ENCODE data around the gene F2RL2. TPM values are rescaled to one million over a fixed set of nuclear protein-coding genes. Genes with fewer than 3 reads are reported as not detected.

F2RL2 gene
- total RNA-seq, 1 donor = 0.27 TPM

GRCh38 chr5:76591366-76591765 is 31.8 kb downstream of the F2RL2 start:
- no peak for DNase-seq (ENCODE audit: low read depth in 2 of 3, low spot score in 2 of 3)

- DNase-seq (ENCODE audit: low read depth in 2 of 3, low spot score in 2 of 3) = no peak
Measured at GRCh38 chr5:76590027-76590426, 33.2 kb downstream of the F2RL2 start.

DNA sequence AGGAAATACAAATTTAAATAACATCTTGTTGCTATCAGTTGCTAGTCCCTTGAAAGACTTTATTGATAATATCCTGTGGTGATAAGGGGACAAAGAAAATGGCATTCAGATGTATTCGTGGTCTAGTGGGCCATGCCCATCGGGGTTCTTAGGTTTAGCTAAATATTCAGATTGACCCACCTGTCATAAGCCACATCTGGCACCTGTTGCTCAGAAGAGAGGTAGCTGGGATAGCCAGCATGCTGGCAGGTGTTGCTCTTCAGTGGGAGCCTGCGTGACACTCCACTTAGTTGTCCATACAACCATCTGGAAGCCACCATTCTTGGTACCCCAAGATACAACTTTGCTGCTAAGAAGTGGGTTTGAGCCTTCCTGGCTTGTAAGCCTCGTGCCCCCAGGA is 36.7 kb downstream of the F2RL2 start:
- no peak for DNase-seq (ENCODE audit: low read depth in 2 of 3, low spot score in 2 of 3)

DNA sequence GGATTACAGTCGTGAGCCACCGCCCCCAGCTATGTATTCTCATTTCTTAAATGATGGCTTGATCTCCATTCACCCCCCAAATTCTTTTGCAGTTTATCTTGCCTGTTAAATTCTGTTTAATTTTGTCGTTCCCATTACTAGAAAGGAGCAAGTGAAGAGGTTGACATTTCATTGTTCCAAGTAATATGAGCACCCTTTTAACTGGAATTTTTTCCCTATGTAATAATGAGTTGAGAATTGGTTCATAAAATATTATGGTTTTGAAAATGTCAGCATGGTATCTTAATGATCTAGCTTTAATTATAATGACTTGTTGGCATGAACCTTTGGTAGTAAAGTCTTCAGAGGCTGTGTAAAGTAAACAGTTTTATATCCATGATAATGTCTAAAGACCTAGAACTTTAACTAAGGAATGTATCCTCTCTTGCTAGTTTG is 37.4 kb downstream of the F2RL2 start:
- no peak for DNase-seq (ENCODE audit: low read depth in 2 of 3, low spot score in 2 of 3)

DNA sequence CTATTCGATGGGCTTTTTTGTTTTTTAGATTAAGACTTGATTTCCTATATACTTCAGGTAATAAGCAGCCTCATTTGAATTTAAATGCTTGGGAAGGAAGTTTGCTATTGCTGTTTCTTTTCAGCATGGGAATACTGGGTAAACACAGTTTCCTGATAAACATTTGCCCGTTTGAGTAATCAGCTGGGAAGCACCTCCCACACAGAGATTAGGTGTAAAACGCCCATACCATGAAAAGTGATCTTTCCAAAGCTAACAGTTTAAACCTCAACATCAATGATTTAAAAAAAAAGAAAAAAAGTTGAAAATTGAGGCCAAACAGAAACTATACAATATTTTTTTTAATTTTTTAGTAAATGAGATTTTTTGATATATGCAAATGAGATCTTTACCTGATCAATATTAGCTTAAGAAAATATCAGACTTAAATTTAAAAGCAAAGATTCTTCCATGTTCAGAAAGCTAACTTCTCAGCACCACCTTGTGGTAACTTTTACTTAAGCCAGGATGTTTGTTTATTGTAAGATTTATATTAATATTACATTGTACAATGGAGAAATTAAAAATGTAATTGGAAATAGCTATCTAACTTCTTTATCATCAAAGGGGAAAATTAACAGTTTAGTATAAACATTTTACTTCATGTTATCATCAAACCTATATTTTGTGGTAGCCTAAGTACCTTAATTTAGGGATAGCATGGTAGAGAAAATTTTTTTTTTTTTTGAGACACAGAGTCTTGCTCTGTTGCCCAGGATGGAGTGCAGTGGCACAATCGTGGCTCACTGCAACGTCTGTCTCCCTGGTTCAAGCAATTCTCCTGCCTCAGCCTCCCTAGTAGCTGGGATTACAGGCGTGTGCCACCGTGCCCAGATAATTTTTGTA is 39.8 kb downstream of the F2RL2 start:
- DNase-seq (ENCODE audit: low read depth in 2 of 3, low spot score in 2 of 3) = peak in 2 of 3 donors; percentile 31 to 62

GRCh38 chr5:76582230-76583162 is 40.7 kb downstream of the F2RL2 start:
- DNase-seq (ENCODE audit: low read depth in 2 of 3, low spot score in 2 of 3) = peak in 2 of 3 donors; percentile 60 to 69

DNA sequence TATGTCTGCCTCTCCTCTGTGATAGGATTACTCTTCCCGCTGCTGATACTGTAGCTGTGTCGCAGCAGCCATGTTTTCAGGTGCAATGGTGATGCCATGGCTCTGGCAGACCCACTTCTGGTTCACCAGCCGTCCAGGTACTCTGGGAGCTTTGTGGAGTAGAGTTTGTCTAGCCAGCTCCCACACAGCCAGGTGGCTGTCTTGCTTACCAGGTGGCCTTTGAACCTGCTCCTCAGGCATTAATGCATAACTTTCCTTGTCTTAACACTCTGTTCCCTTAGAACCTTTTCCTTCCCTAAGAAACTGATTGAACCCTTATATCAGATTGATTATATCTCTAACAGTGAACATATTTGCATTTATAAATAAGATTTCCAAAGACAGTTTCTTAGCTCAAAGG is 42.2 kb downstream of the F2RL2 start:
- DNase-seq (ENCODE audit: low read depth in 2 of 3, low spot score in 2 of 3) = no peak

DNA sequence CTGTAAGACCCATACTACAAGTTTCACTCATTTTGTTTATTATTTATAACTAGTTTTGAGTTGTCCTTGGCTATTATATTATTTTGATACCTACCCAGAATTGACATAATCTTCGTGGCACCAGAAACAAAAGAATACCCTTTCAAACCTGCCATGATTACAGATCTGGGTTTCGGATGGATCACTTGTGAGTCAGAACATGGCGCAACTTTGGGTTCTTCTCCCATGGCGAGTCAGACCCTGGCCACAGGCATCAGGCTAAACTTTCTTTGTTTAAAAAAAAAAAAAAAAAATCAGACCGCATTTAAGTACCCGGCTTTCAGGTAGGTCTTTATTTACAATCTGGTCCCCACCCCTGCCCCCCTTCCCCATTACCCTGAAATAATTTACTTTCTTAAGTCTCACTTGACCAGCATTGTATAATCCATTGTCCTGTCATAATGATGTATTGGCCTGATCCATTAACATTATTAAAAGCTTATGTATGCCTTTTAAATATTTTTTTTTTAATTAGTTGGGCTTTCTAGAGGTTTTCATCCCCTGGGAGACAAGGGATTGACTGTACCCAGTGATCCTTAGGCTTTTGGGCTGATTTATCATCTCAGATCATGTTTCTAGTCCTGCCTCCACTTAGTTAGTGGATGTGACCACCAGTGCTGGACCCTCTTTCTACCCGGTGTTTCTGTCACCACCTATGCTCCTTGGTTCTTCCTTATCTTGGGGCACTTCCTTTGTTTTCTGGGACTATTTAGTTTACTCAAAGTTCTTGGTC is 43.9 kb downstream of the F2RL2 start:
- DNase-seq (ENCODE audit: low read depth in 2 of 3, low spot score in 2 of 3) = no peak

DNA sequence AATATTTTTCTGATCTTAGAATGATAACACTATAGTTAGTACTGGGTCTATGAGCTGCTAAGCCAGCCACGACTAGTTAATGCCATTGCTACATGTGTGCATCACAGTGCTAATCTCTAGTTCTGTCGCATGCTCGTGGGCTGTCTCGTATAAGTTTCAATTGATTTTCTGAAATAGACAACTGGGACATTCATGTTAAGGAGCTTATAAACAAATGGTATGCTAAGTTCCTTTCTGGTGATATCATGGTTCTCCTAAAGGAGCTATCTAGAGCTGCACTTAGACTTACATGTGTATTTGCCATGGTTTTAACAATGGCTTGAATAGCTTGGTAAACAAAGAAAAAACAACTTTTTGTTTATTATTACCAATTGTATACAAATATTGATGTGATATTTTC is 46.2 kb downstream of the F2RL2 start:
- no peak for DNase-seq (ENCODE audit: low read depth in 2 of 3, low spot score in 2 of 3)

DNA sequence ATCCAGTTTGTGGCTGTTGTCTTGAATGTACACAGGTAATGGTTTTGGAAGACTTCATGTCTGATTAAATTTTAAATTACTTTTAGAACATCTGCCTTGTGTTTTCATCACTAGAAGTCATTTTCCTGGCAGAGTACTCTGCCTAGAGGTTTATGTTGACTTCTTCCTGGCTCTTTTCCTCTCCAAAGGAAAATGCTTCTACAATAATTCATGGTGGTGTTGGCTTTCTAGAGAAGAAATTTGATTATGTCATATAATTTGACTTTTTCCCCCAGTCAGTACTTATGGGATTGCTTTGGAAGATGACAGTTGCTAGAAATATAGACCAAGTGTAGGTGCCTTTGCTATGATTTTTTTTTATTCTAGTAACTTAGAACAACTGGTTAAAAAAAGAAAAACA is 46.8 kb downstream of the F2RL2 start:
- DNase-seq (ENCODE audit: low read depth in 2 of 3, low spot score in 2 of 3) = no peak

- DNase-seq (ENCODE audit: low read depth in 2 of 3, low spot score in 2 of 3) = peak in 1 of 3 donors; percentile 41
Measured at GRCh38 chr5:76571559-76571958, 51.6 kb downstream of the F2RL2 start.

GRCh38 chr5:76570153-76570552 is 53.0 kb downstream of the F2RL2 start:
- DNase-seq (ENCODE audit: low read depth in 2 of 3, low spot score in 2 of 3) = no peak

Other genes with a start within 250 kb of the F2RL2 start
- gene IQGAP2, start 220.1 kb downstream of the F2RL2 start, total RNA-seq = 86.2 TPM
- gene F2R, start 92.7 kb upstream of the F2RL2 start, total RNA-seq = 66.5 TPM
- gene F2RL1, start 195.6 kb upstream of the F2RL2 start, total RNA-seq = 50.9 TPM
- gene S100Z, start 226.6 kb upstream of the F2RL2 start, total RNA-seq = 3.5 TPM